MM.1S (cell line): ENCODE data around the gene PTPRK.

ENCODE experiments used
- DNase-seq: peaks from one replicate; pipeline ENCODE4 v3.0.0-alpha.2; 2015
- H2AFZ ChIP-seq: fragments of 300-600 bp; sonication (generic); 2 replicates; pipeline ENCODE4 v1.6.0; 2016; ENCODE audit warnings: antibody characterized with exemption, low read length
- H3F3A ChIP-seq: fragments of 300-600 bp; sonication (generic); 2 replicates; pipeline ENCODE4 v1.6.1; 2016; ENCODE audit warnings: mild to moderate bottlenecking, antibody characterized with exemption, low read length, moderate library complexity, mixed read lengths; ENCODE audit not compliant: insufficient read depth
- H3K27ac ChIP-seq: fragments of 300-600 bp; sonication (generic); 2 replicates; pipeline ENCODE4 v1.5.1; 2016; ENCODE audit warnings: mild to moderate bottlenecking, low read length
- H3K27me3 ChIP-seq: fragments of 300-600 bp; sonication (generic); replicated peaks from 2 replicates; pipeline ENCODE4 v1.6.0; 2016; ENCODE audit warnings: low read length; ENCODE audit not compliant: insufficient read depth
- H3K36me3 ChIP-seq: fragments of 300-600 bp; sonication (generic); replicated peaks from 2 replicates; pipeline ENCODE4 v1.6.1; 2016; ENCODE audit warnings: mild to moderate bottlenecking, low read length, mixed read lengths; ENCODE audit not compliant: insufficient read depth
- H3K4me1 ChIP-seq: fragments of 300-600 bp; sonication (generic); 2 replicates; pipeline ENCODE4 v1.6.1; 2016; ENCODE audit warnings: low read length, mixed read lengths
- H3K4me2 ChIP-seq: fragments of 300-600 bp; sonication (generic); 2 replicates; pipeline ENCODE4 v1.6.0; 2016; ENCODE audit warnings: low read depth, low read length
- H3K4me3 ChIP-seq: fragments of 300-600 bp; sonication (generic); 2 replicates; pipeline ENCODE4 v1.5.1; 2016; ENCODE audit warnings: low read length, mixed read lengths
- H3K79me2 ChIP-seq: fragments of 300-600 bp; sonication (generic); 2 replicates; pipeline ENCODE4 v1.6.1; 2016; ENCODE audit warnings: mixed run types, low read length, mixed read lengths
- H3K9ac ChIP-seq: fragments of 300-600 bp; sonication (generic); 2 replicates; pipeline ENCODE4 v1.6.1; 2016; ENCODE audit warnings: low read length, mixed read lengths
- H3K9me2 ChIP-seq: fragments of 300-600 bp; sonication (generic); replicated peaks from 2 replicates; pipeline ENCODE4 v1.6.1; 2016; ENCODE audit warnings: mild to moderate bottlenecking, low read length, mixed read lengths; ENCODE audit not compliant: insufficient read depth
- H3K9me3 ChIP-seq: fragments of 300-600 bp; sonication (generic); replicated peaks from 2 replicates; pipeline ENCODE4 v1.6.1; 2016; ENCODE audit warnings: mild to moderate bottlenecking, low read length, mixed read lengths; ENCODE audit not compliant: insufficient read depth
- H4K20me1 ChIP-seq: fragments of 300-600 bp; sonication (generic); 2 replicates; pipeline ENCODE4 v1.6.1; 2016; ENCODE audit warnings: mild to moderate bottlenecking, low read length, moderate library complexity, mixed read lengths; ENCODE audit not compliant: insufficient read depth
- EZH2 ChIP-seq: fragments of 300-600 bp; sonication (generic); optimal IDR thresholded peaks from 2 replicates; pipeline ENCODE3; 2017; ENCODE audit warnings: low read depth, mild to moderate bottlenecking, antibody characterized with exemption, low read length, mixed read lengths
- EZH2phosphoT487 ChIP-seq: fragments of 300-600 bp; sonication (generic); IDR thresholded peaks from 2 replicates; pipeline ENCODE4 v1.6.1; 2018; ENCODE audit warnings: antibody characterized with exemption, low read length
- TF ChIP-seq, protein P1 (sequence below): fragments of 300-600 bp; sonication (generic); IDR thresholded peaks from 2 replicates; pipeline ENCODE4 v1.5.1; 2016; ENCODE audit warnings: antibody characterized with exemption, low read length, mixed read lengths

Gene PTPRK

DNA sequence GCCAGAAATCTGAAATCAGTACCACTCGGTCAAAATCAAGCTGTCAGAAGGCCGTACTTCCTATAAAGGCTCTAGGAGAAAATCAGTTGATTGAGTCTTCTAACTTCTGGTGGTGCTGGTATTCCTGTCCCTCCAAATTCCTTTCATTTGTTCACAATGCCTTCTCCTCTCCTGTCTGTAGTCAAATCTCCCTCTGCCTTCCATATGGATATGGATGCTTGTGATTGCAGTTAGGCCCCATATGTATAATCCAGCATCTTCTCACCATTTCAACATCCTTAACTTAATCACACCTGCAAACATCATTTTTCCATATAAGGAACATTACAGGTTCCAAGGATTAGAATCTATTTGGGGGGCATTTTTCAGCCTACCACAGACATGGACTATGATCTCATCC lies 331.7 kb downstream of the PTPRK start:
- Histone ChIP-seq H3F3A (no peaks in the 10 kb centered on the region), H3K79me2 (no peaks in the 10 kb centered on the region), H3K27me3 (no peaks in the 10 kb centered on the region), H3K36me3 (no peaks in the 10 kb centered on the region), H3K27ac (no peak overlapping the region), H3K9me2 (no peaks in the 10 kb centered on the region), H3K9ac (no peak overlapping the region), H3K4me3 (no peak overlapping the region), H4K20me1 (no peaks in the 10 kb centered on the region), H3K4me2 (no peak overlapping the region), H3K4me1 (no peaks in the 10 kb centered on the region), H3K9me3 (no peaks in the 10 kb centered on the region), H2AFZ (no peak overlapping the region)
- TF ChIP-seq EZH2phosphoT487 (no peak), EZH2 (no peak)
- TF ChIP-seq, protein P1, sequence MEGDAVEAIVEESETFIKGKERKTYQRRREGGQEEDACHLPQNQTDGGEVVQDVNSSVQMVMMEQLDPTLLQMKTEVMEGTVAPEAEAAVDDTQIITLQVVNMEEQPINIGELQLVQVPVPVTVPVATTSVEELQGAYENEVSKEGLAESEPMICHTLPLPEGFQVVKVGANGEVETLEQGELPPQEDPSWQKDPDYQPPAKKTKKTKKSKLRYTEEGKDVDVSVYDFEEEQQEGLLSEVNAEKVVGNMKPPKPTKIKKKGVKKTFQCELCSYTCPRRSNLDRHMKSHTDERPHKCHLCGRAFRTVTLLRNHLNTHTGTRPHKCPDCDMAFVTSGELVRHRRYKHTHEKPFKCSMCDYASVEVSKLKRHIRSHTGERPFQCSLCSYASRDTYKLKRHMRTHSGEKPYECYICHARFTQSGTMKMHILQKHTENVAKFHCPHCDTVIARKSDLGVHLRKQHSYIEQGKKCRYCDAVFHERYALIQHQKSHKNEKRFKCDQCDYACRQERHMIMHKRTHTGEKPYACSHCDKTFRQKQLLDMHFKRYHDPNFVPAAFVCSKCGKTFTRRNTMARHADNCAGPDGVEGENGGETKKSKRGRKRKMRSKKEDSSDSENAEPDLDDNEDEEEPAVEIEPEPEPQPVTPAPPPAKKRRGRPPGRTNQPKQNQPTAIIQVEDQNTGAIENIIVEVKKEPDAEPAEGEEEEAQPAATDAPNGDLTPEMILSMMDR, result no peak
- no peak for DNase-seq

DNA sequence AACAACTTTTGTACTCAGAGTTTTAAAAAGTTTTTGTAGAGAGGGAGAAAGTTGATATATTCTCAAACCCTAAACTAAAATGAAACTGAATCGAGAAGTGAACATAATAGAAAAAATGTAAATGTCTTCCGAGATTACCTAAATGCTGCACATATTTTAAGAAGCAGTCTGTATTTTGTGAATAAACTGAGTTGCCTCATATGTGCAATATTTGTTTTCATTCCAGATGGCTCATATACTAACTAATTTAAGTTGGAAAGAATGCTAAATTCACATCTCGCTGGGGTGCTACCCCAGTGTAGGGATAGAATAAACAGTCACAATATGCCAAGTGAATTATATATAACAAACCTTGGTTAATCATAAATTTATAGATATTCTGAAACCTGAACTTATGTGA lies 333.7 kb downstream of the PTPRK start:
- H3K4me1 ChIP-seq, result no peaks in the 10 kb centered on the region
- peak overlapping the region; percentile 19; the same call in 1 of the 2 replicates for H3K9ac ChIP-seq
- no peaks in the 10 kb centered on the region for H3K27me3 ChIP-seq
- TF ChIP-seq, protein P1, result no peak
- TF ChIP-seq EZH2phosphoT487 (no peak), EZH2 (no peak)
- peak overlapping the region; percentile 16; the same call in 1 of the 2 replicates for H3K4me3 ChIP-seq
- no peaks in the 10 kb centered on the region for H3K9me2 ChIP-seq
- H3K27ac ChIP-seq, result no peak overlapping the region
- H3K79me2 ChIP-seq, result no peaks in the 10 kb centered on the region
- no peak for DNase-seq
- H2AFZ ChIP-seq, result no peak overlapping the region
- peak overlapping the region; percentile 35 for H3K4me2 ChIP-seq
- H3K36me3 ChIP-seq, result no peaks in the 10 kb centered on the region
- no peaks in the 10 kb centered on the region for H3F3A ChIP-seq
- no peaks in the 10 kb centered on the region for H3K9me3 ChIP-seq
- no peaks in the 10 kb centered on the region for H4K20me1 ChIP-seq

DNA sequence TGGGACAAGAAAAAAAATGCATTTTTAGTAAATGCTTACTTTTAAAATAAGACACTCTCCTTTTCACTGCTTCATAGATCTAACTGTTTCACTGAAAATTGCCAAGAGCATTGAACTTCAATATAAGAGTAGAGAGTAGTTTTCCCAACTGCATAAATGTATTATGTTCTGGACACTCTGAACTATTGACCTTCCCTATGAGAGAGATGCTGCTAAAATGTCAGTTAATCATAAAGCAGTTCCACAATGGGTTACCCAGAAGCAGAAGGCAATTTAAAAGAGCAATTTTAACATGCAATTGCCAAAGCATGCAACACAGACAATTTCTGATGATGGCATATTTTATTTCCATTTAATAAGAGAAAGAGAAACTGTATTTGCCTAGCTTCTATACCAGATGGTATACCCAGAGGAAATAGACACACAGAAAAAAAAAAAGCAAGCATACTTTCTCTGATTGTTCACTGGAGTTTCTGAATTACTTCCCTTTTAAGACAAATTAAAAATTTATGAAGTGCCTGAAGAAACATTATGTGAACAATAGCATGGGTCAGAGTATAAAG lies 340.4 kb downstream of the PTPRK start:
- Histone ChIP-seq H3K79me2 (no peaks in the 10 kb centered on the region), H3F3A (no peaks in the 10 kb centered on the region), H3K9me2 (no peaks in the 10 kb centered on the region), H3K27me3 (no peaks in the 10 kb centered on the region), H3K9me3 (no peaks in the 10 kb centered on the region), H4K20me1 (no peaks in the 10 kb centered on the region), H2AFZ (no peak overlapping the region), H3K4me1 (no peaks in the 10 kb centered on the region), H3K4me2 (no peak overlapping the region), H3K4me3 (no peak overlapping the region), H3K9ac (no peak overlapping the region), H3K36me3 (no peaks in the 10 kb centered on the region), H3K27ac (no peak overlapping the region)
- DNase-seq, result peak; percentile 12
- TF ChIP-seq EZH2phosphoT487 (no peak), EZH2 (no peak)
- TF ChIP-seq, protein P1, result no peak
